Effector memory CD8-positive, alpha-beta T cell (primary cell): ENCODE data around the gene NEK7.

Source experiments
- ATAC-seq: fragments of 150-1000 bp; cut with Tn5 transposase; replicated peaks from 2 replicates; pipeline ENCODE4 v1.10.0; 2021; ENCODE audit warnings: mild to moderate bottlenecking, moderate library complexity
- DNase-seq, 3 experiments: peaks; one replicate each; pipeline ENCODE4 v3.0.0; 2021
- H3K27ac Mint-ChIP-seq, 2 donors: one replicate each; pipeline ENCODE4 v1.8.0; 2022; ENCODE audit warnings: mild to moderate bottlenecking in 2 of 2, mixed read lengths in 2 of 2, moderate library complexity in 2 of 2
- H3K27me3 Mint-ChIP-seq, 2 donors: one replicate each; pipeline ENCODE4 v1.8.0; 2022; ENCODE audit warnings: mixed read lengths in 2 of 2
- H3K36me3 Mint-ChIP-seq: one replicate; pipeline ENCODE4 v1.8.0; 2022; ENCODE audit warnings: mild to moderate bottlenecking, moderate library complexity, mixed read lengths; ENCODE audit not compliant: insufficient read depth
- H3K4me1 Mint-ChIP-seq, 2 donors: one replicate each; pipeline ENCODE4 v1.8.0; 2022; ENCODE audit warnings: low read depth in 2 of 2, mixed read lengths in 2 of 2
- H3K4me3 Mint-ChIP-seq, 2 donors: one replicate each; pipeline ENCODE4 v1.8.0; 2022; ENCODE audit warnings: mild to moderate bottlenecking in 2 of 2, mixed read lengths in 2 of 2, moderate library complexity in 2 of 2
- H3K9me3 Mint-ChIP-seq, 2 donors: one replicate each; pipeline ENCODE4 v1.8.0; 2022; ENCODE audit warnings: mixed read lengths in 2 of 2

The NEK7 gene

DNA sequence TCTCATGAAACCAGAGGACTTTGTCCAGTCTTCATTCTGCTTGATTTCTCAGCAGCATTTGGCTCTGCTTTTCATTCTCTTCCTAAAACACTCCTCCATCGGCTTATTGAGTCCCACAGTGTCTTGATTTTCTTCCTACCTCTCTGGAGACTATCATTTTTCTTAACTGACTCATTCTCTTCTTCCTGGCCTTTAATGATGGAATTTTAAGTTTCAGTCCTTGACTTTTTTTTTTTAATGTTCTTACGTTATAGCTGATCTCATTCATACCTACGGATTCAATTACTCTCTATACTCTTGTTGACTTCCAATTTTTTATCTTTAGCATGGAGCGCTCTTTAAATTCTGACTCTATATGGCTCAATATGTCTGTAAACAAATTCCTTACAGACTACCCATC, 111.1 kb downstream of the NEK7 start:
- H3K36me3 Mint-ChIP-seq: no peaks in the 10 kb centered on the region
- H3K4me1 Mint-ChIP-seq: peaks cover 10 to 25% of the 10 kb centered on the region in 2 donors
- DNase-seq (no peak), ATAC-seq (no peak)
- H3K9me3 Mint-ChIP-seq: no peaks in the 10 kb centered on the region
- H3K27me3 Mint-ChIP-seq: no peaks in the 10 kb centered on the region
- no peak overlapping the region for H3K27ac Mint-ChIP-seq
- no peak overlapping the region for H3K4me3 Mint-ChIP-seq

GRCh38 chr1:198268784-198269645, 112.2 kb downstream of the NEK7 start:
- Mint-ChIP-seq H3K9me3 (no peaks in the 10 kb centered on the region), H3K27me3 (no peaks in the 10 kb centered on the region), H3K4me1 (peaks cover 10 to 27% of the 10 kb centered on the region in 2 donors), H3K4me3 (no peak overlapping the region), H3K36me3 (no peaks in the 10 kb centered on the region), H3K27ac (no peak overlapping the region)
- ATAC-seq (no peak), DNase-seq (no peak)

DNA sequence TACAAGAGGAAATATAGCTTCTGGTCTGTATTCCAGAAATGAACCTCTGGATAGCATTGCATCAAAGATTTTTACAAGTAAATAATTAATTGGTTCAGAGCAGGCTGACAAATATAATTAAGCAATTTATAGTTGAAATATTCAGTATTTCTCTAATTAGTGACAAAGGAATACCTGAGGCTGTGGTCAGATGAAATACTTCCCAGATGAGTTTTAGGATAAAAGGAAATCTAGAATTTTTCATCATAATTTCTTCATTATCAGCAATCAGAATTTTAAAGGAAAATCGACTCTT, 112.8 kb downstream of the NEK7 start:
- H3K27ac Mint-ChIP-seq: no peak overlapping the region
- H3K4me1 Mint-ChIP-seq: peaks cover 10 to 28% of the 10 kb centered on the region in 2 donors
- H3K4me3 Mint-ChIP-seq: no peak overlapping the region

GRCh38 chr1:198270273-198270828, 113.6 kb downstream of the NEK7 start:
- H3K36me3 Mint-ChIP-seq: no peaks in the 10 kb centered on the region
- H3K9me3 Mint-ChIP-seq: no peaks in the 10 kb centered on the region
- H3K27me3 Mint-ChIP-seq: no peaks in the 10 kb centered on the region
- DNase-seq (no peak), ATAC-seq (no peak)
- H3K4me1 Mint-ChIP-seq: peaks cover 5 to 22% of the 10 kb centered on the region in 2 donors
- no peak overlapping the region for H3K27ac Mint-ChIP-seq
- H3K4me3 Mint-ChIP-seq: no peak overlapping the region

More for the DNA sequence above, 112.8 kb downstream of the NEK7 start:
- ATAC-seq: no peak
- no peaks in the 10 kb centered on the region for H3K9me3 Mint-ChIP-seq
- no peaks in the 10 kb centered on the region for H3K27me3 Mint-ChIP-seq
- no peaks in the 10 kb centered on the region for H3K36me3 Mint-ChIP-seq
- no peak for DNase-seq

DNA sequence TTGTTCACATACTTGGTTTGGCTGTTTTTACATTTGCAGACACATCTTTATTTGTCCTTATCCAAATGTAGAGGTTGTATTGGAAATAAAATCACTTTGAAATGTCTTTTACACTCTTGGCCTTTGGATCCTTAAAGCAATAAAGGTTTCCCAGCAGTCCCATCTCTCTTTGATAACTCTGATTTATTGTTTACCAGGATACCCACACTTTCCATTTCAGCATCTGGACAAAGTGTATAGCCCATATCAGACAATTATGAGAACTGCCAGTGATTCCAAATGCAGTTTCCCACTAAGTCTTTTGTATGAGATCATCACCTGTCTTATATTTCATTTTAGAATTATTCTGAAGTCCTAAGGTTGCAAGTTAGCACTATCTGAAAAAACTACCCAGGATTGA, 114.7 kb downstream of the NEK7 start:
- H3K36me3 Mint-ChIP-seq: no peaks in the 10 kb centered on the region
- DNase-seq (no peak), ATAC-seq (no peak)
- H3K9me3 Mint-ChIP-seq: no peaks in the 10 kb centered on the region
- H3K27ac Mint-ChIP-seq: no peak overlapping the region
- H3K4me1 Mint-ChIP-seq: peaks cover 4 to 23% of the 10 kb centered on the region in 2 donors
- H3K27me3 Mint-ChIP-seq: no peaks in the 10 kb centered on the region
- H3K4me3 Mint-ChIP-seq: no peak overlapping the region

DNA sequence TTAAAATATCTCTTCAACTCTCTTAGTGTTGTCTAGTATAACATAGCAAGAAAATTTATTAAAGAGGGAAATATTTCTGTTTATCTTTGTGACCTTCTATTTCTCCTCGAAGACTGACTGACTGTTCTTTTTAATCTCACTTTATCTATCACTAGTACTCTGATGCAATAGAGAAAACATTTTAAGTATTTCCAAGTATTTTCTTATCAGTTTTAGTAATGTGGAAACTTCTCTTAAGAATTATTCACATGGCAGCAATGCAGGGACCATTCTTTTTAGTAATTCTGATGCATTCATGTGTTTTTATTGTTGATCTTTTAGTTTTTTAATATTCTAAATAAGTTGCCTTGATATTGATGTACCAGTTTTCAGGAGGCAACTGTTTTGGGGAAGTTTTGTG, 115.7 kb downstream of the NEK7 start:
- no peaks in the 10 kb centered on the region for H3K27me3 Mint-ChIP-seq
- no peak for ATAC-seq
- H3K4me3 Mint-ChIP-seq: no peak overlapping the region
- DNase-seq: no peak
- no peaks in the 10 kb centered on the region for H3K36me3 Mint-ChIP-seq
- peaks cover 4 to 23% of the 10 kb centered on the region in 2 donors for H3K4me1 Mint-ChIP-seq
- H3K27ac Mint-ChIP-seq: peak overlapping the region; percentile 31 to 75
- H3K9me3 Mint-ChIP-seq: no peaks in the 10 kb centered on the region

- DNase-seq: no peak
- ATAC-seq: no peak
Observed at GRCh38 chr1:198273748-198274295, 117.0 kb downstream of the NEK7 start.

GRCh38 chr1:198275597-198275996, 118.8 kb downstream of the NEK7 start:
- DNase-seq (no peak), ATAC-seq (no peak)
- Mint-ChIP-seq H3K4me1 (peaks cover 4 to 23% of the 10 kb centered on the region in 2 donors), H3K27me3 (no peaks in the 10 kb centered on the region), H3K4me3 (no peak overlapping the region), H3K36me3 (peaks cover 11% of the 10 kb centered on the region), H3K27ac (peak overlapping the region in 1 of 2 donors; percentile 60), H3K9me3 (no peaks in the 10 kb centered on the region)

More at GRCh38 chr1:198273748-198274295, 117.0 kb downstream of the NEK7 start:
- H3K9me3 Mint-ChIP-seq: no peaks in the 10 kb centered on the region
- H3K27me3 Mint-ChIP-seq: no peaks in the 10 kb centered on the region
- no peak overlapping the region for H3K27ac Mint-ChIP-seq
- H3K4me3 Mint-ChIP-seq: no peak overlapping the region
- no peaks in the 10 kb centered on the region for H3K36me3 Mint-ChIP-seq
- peaks cover 4 to 23% of the 10 kb centered on the region in 2 donors for H3K4me1 Mint-ChIP-seq

DNA sequence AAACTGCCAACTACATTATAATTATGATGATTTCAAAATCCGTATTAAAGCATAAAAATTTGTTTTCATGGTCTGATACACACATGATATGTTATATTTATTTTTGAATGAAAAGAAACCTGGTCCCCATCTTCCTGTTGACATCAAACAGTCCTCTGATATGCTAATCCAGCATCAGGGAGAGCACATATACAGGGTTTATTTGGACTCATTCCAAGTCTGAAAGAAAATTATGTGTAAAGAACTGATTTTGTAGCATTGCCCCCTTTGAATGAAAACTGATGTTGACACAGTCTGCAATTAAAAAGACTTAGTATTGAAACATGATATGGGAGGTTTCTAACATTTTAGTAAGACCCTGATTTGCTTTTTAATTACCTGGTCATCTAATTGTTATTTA, 119.4 kb downstream of the NEK7 start:
- no peaks in the 10 kb centered on the region for H3K27me3 Mint-ChIP-seq

GRCh38 chr1:198278943-198279342, 122.1 kb downstream of the NEK7 start:
- no peak for DNase-seq
- no peaks in the 10 kb centered on the region for H3K9me3 Mint-ChIP-seq
- H3K27ac Mint-ChIP-seq: no peak overlapping the region
- no peaks in the 10 kb centered on the region for H3K27me3 Mint-ChIP-seq
- no peak for ATAC-seq
- H3K4me1 Mint-ChIP-seq: peaks cover 14 to 28% of the 10 kb centered on the region in 2 donors
- peaks cover 12% of the 10 kb centered on the region for H3K36me3 Mint-ChIP-seq
- no peak overlapping the region for H3K4me3 Mint-ChIP-seq

More for the DNA sequence above, 119.4 kb downstream of the NEK7 start:
- Mint-ChIP-seq H3K36me3 (peaks cover 11% of the 10 kb centered on the region), H3K27ac (no peak overlapping the region), H3K9me3 (no peaks in the 10 kb centered on the region), H3K4me1 (peaks cover 4 to 23% of the 10 kb centered on the region in 2 donors), H3K4me3 (no peak overlapping the region)
- no peak for DNase-seq
- no peak for ATAC-seq

- no peaks in the 10 kb centered on the region for H3K27me3 Mint-ChIP-seq
- no peak for ATAC-seq
- peaks cover 14 to 30% of the 10 kb centered on the region in 2 donors for H3K4me1 Mint-ChIP-seq
- peaks cover 21% of the 10 kb centered on the region for H3K36me3 Mint-ChIP-seq
- no peaks in the 10 kb centered on the region for H3K9me3 Mint-ChIP-seq
- H3K4me3 Mint-ChIP-seq: no peak overlapping the region
- H3K27ac Mint-ChIP-seq: peak overlapping the region in 1 of 2 donors; percentile 8
- DNase-seq: no peak
Observed at GRCh38 chr1:198280080-198280479, 123.3 kb downstream of the NEK7 start.

- Mint-ChIP-seq H3K27me3 (no peaks in the 10 kb centered on the region), H3K27ac (peak overlapping the region in 1 of 2 donors; percentile 66)
Observed at GRCh38 chr1:198281911-198282310, 125.1 kb downstream of the NEK7 start.

GRCh38 chr1:198283222-198283621, 126.4 kb downstream of the NEK7 start:
- no peaks in the 10 kb centered on the region for H3K27me3 Mint-ChIP-seq
- H3K27ac Mint-ChIP-seq: peak overlapping the region in 1 of 2 donors; percentile 66
- peak; percentile 43 for ATAC-seq

More at GRCh38 chr1:198281911-198282310, 125.1 kb downstream of the NEK7 start:
- peaks cover 24% of the 10 kb centered on the region for H3K36me3 Mint-ChIP-seq
- DNase-seq (no peak), ATAC-seq (no peak)
- H3K9me3 Mint-ChIP-seq: no peaks in the 10 kb centered on the region
- H3K4me1 Mint-ChIP-seq: peaks cover 16 to 29% of the 10 kb centered on the region in 2 donors
- no peak overlapping the region for H3K4me3 Mint-ChIP-seq

DNA sequence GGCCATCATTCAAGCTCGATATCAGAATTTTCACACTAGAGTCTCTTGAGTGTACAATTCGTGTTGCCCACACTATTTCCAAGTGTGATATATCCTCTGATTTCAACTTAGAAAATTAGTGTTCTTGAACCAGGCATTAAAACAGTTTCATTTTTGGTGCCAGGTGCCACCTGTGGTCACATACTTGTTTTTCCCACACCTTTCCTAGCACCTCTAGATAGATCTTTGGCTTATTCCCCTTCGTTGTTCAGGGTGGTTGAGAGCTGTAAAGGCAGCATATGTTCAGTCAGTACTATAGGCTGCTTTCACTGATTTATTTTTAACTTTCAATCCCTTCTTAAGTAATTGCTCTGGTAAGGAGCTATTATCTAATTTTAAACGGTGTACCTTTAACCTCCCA, 131.1 kb downstream of the NEK7 start:
- no peak for DNase-seq
- no peak overlapping the region for H3K4me3 Mint-ChIP-seq
- H3K36me3 Mint-ChIP-seq: peaks cover 25% of the 10 kb centered on the region
- H3K9me3 Mint-ChIP-seq: no peaks in the 10 kb centered on the region
- H3K27ac Mint-ChIP-seq: peak overlapping the region; percentile 26 to 81
- H3K27me3 Mint-ChIP-seq: no peaks in the 10 kb centered on the region
- ATAC-seq: no peak
- peaks cover 19 to 30% of the 10 kb centered on the region in 2 donors for H3K4me1 Mint-ChIP-seq

More at GRCh38 chr1:198283222-198283621, 126.4 kb downstream of the NEK7 start:
- H3K9me3 Mint-ChIP-seq: no peaks in the 10 kb centered on the region
- peaks cover 27% of the 10 kb centered on the region for H3K36me3 Mint-ChIP-seq
- H3K4me1 Mint-ChIP-seq: peaks cover 24 to 30% of the 10 kb centered on the region in 2 donors
- peak overlapping the region in 1 of 2 donors; percentile 1 for H3K4me3 Mint-ChIP-seq
- DNase-seq: no peak
